Activated CD4-positive, alpha-beta T cell treated with anti-CD3 and anti-CD28 coated beads for 48 hours (primary cell): ENCODE data around the gene TMEM132E.
"Not testable (repeated sequence)": the region's sequence is repeated elsewhere in the genome, so short reads cannot be mapped to it uniquely, and the experiment has no call there.

Source experiments
- DNase-seq: peaks from one replicate; pipeline ENCODE4 v3.0.0-alpha.2; 2020

Gene TMEM132E

DNA sequence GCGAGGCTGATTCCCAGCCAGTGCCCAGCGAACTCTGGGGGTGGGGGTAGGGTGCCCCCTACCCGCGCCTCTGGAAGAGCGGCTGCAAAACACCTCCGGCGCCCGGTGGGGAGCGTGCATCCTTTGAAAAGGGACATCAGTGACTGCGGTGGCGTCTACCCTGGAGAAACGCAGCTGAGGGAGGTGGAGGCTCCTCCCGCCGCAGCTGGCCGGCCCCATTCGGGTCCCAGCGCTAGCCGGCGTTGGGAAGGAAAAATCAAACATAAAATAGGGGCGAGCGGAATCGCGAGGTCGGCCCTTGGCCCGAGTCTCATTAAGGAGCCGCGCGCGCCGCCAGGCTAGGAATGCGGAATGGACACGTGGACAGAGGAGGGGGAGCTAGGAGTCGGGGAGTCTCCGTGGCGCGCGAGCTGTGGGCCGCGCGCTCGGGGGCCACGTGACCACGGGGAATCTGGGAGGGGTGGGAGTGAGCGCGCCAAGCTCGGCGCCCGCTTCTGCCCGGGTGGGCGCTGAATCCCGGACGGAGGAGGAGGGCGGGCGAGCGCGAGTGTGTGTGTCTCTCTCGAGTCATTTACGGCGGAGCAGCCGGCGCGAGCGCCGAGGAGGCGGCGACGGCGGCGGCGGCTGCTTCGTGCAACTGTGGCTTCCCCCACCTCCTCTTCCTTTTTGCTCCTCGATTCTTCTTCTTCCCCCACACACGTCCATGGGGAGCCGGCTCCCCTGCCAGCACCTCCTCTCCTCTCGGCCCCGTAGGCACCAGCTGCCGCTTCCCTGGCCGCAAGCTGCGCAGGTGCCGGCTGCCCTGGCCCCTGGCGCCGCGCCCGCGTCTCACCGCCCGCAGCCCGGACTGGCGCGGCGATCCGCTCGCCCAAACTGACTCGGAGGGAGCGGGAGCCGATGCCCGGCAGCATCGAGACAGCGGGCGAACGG lies at the start of gene TMEM132E:
Gene TMEM132E, plus strand, starts transcription at position 566 of the 930 bp plus-strand sequence. CDS start 1,495 bp downstream, outside the sequence.
- peak; percentile 28 for DNase-seq

- no peak for DNase-seq
Measured at GRCh38 chr17:34530918-34531317, 48.5 kb upstream of the TMEM132E start.

DNA sequence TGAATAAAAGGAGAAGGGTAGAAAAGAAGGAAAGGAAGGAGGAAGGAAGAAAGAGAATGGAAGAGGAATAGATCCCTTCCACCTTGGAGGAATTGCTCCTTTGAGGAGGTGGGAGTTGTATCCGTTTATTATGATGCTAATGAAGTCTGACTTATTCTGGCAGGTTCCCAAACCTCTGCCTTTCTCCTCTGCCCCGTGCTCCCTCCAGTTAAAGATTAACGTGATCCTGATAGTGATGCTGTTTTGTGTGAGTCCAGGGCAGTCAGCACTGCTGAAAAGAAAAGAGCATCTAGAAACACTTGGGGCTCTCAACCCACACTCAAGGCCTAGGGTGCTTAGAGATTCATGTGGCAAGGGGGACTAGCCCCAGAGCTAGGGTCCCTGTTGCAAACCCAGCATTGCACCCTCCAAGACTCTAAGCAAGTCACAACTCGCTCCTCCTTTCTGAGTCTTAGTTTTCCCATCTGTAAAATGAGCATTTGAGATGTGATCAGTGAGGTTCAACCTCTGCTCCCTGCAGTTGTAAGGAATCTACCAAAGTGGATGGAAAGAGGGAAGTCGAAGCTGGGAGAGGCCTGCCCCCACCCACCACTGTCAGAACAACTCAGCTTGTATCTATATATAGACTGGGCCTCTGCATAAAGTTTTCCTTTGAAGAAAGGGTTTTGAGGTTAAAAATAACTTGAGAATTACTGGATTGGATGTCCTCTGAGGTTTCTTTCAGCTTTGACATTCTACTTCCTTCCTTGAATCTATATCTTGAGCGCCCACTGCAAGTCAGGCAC lies 46.9 kb upstream of the TMEM132E start:
- DNase-seq, result no peak

DNA sequence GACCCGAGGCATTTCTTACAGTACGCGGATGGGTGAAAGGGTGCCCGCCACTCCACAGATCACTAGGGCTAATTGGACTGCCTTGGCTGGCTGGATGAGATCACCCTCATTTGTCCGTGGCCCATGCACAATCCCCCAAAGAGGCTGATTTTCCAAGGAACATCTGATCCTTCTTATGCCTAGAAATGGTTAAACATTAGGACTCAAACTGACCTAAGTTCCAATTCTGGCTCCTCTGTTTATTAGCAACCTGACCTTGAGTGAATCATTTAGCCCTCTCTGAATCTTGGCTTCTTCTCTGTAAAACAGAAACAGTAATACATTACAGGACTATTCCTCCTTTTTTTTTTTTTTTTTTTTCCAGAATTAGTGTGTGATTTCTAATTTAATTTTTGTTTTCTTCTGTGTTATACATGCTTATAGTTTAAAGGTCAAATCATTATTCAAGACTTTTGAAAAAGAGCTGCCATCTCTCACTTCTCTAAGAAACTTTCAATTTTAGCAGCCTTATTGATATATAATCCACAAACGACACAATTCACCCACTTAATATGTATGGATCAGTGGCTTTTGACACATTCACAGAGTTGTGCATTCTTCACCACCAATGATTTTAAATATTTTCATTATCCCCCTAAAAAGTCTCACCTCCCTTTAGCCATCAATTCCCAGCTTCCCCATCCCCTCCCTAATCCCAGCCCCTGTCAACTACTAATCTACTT lies 45.4 kb upstream of the TMEM132E start:
- DNase-seq, result no peak

DNA sequence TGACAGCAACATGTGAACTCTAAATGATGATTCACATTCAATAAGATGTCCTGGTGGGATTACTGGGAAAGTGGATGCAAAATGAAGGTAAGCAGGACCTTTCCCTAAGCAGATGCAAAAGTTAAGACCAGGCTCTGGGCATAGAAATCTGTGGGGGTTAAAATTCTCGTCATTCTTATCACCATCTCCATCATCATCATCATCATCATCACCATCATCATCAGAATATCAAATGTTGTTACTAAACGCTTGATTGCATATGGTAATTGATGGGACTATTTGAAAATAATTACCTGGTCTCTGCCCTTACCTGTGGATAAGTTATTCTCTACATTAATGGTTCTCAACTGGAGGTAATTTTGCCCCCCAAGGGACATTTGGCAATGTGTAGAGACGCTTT lies 41.9 kb upstream of the TMEM132E start:
- no peak for DNase-seq

DNA sequence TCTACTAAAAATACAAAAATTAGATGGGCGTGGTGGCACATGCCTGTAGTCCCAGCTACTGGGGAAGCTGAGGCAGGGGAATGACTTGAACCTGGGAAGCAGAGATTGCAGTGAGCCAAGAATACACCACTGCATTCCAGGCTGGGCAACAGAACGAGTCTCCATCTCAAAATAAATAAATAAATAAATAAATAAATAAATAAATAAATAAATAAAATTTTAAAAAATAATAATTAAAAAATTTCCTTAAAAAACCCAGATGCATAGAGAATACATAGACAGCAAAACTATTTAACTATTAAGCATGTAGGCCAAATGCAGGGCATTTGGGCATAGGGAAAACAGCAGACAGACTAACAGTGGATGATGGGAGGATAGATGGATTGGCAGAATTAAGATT lies 40.8 kb upstream of the TMEM132E start:
- not testable (repeated sequence) for DNase-seq

- no peak for DNase-seq
Measured at GRCh38 chr17:34539881-34540280, 39.5 kb upstream of the TMEM132E start.

DNA sequence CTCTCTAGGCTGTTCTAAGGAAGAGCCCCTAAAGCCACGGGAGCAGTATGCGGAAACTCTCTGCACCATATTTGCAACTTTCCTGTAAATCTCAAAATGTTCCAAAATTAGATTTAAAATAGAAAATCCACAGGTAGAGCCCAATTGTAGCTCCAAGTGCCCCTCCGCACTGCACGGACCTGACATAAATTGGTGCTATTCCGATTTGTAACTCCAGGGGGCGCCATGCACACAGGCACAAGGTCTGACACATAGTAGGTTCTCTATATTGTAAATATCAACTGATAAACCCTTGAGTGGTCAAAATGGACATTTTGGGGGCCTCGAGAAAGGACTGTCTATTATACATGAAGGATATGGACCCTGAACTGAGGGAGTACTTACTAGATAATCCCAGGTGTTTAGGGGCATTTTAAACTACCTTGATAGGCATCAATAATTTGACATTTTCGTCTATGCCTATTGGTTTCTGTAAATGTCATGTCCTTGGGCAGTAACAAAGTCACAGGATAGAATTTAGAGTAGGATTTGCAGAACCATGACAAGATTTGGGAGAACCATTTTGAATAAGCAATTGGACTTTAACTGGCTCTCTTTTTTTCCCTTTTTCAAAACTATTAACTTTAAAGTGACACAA lies 36.6 kb upstream of the TMEM132E start:
- DNase-seq, result peak; percentile 62

- no peak for DNase-seq
Measured at GRCh38 chr17:34547453-34548063, 31.8 kb upstream of the TMEM132E start.

DNA sequence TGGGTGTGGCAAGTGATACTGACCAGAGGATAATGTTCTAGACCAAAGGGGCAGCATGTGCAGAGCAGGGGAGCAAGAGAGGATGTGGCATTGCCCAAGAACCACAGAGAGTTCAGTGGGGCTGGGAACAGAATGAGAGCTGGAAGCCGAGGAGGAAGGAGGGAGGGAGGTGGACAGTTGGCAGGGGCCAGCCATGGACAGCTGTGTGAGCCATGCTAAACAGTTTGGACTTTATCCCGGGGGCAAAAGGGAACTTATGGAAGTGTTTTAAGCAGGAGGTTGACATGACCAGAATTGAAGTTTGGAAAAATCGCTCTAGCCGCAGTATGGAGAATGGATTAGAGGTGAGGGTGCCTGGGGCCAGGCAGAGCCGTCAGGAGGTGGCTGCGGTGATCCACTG lies 29.4 kb upstream of the TMEM132E start:
- no peak for DNase-seq

DNA sequence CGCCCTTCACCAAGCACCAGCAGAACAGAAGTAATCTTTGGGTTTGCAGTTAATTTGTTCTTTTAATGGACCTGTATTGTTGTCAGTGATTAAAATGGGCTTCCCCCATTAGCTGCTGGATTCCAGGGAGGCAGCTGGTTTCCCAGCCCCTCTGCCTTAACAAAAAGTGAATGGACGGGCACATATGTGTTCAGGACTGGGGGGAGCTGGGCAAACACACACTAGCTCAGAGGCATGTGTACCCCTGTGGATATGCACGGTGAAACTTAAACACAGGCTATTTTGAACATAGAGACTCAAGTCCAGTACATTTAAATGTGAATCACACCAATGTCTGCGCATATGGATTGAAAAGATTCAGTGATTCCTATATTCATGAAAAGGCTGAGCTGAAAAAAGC lies 25.5 kb upstream of the TMEM132E start:
- DNase-seq, result no peak

DNA sequence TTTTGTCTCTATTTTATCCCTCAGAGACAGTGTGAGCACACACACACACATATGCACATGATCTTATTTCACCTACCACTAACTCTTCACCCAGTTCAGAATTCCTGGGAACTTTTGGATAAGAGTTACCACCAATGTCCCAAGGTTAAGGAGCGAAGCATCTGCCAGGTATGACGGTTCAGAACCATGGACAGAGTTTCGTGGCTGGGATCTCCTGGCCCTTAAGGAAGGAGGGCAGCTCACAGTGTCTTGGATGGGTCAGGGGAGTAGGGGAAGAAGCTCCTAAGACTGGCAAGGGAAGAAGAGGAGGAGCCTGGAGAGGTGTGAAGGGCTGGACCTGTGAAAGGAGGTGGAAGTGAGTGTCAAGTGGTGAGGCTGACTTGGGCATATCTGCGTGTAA lies 23.0 kb upstream of the TMEM132E start:
- no peak for DNase-seq

- DNase-seq, result no peak
Measured at GRCh38 chr17:34556931-34557330, 22.5 kb upstream of the TMEM132E start.

GRCh38 chr17:34561328-34561727 lies 18.1 kb upstream of the TMEM132E start:
- no peak for DNase-seq

DNA sequence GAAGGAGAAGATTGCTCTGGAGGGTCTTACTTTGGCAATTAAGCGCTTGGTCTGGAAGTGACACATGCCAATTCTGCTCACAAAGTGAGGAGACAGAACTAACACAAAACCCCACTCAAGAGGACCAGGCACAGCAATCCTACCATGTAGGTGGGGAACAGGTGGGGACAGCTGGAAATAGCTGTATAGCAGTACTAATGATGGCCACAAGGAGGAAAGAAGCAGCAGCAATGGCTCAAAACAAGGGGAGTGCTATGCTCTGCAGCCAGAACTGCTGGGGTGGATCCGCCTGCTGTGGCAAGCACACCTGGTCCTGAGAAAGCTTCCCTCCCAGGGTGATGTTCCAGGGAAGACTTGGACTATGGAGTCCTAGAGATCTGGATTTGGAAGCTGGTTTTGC lies 17.0 kb upstream of the TMEM132E start:
- DNase-seq, result no peak

DNA sequence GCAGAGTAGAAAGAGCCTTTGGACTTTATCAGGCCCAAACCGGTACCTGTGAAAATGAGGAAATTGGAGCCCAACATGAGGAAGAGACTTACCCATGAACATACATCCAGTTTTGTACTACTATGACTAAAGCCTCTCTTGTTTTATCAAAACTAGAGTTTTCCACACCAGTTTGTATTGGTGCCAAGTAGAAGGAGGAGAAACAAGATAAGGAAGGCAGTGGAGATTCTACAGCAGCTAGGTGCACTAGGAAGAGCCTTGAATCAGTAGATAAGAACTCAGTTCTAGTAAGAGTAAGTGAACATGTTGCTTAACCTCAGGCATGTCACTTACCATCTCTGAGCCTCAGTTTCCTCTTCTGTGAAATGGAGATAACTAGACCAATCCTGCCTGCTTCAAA lies 13.7 kb upstream of the TMEM132E start:
- DNase-seq, result no peak

DNA sequence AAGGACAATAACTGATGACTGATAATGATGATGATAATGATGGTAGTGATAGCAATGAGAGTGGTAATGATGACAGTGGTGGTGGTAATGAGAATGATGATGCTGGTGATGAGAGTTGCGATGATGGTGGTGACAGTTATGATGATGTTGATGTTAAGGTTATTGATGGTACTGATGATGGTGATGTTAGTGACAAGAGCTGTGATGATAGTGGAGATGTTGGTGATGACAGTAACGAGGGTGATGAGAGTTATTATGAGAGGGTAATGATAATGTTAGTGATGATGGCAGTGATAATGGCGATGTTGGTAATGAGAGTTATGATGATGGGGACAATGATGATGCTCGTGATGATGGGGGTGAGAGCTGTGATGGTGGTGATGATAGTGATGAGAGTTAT lies 13.2 kb upstream of the TMEM132E start:
- no peak for DNase-seq

- no peak for DNase-seq
Measured at GRCh38 chr17:34566873-34567272, 12.5 kb upstream of the TMEM132E start.

GRCh38 chr17:34567691-34568465 lies 11.5 kb upstream of the TMEM132E start:
- DNase-seq, result no peak

- no peak for DNase-seq
Measured at GRCh38 chr17:34568953-34569352, 10.4 kb upstream of the TMEM132E start.

DNA sequence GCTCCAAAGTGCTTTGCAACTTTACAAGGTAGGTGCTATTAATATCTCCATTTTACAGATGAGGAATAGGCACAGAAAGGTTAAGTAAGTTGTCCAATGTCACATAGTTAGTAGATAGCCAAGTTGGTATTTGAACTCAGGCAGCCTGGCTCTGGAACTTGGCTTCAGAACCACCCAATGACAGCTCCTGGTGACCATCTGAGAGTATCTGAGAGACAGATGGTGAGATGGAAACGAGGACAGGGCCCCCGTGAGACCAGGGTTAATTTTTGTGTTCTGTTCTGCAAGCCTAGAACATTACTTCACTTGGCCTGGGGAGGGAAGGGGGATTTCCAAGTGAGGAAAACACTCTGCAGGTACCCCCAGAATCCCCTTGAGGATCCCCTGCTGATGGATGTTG lies 9.8 kb upstream of the TMEM132E start:
- no peak for DNase-seq

DNA sequence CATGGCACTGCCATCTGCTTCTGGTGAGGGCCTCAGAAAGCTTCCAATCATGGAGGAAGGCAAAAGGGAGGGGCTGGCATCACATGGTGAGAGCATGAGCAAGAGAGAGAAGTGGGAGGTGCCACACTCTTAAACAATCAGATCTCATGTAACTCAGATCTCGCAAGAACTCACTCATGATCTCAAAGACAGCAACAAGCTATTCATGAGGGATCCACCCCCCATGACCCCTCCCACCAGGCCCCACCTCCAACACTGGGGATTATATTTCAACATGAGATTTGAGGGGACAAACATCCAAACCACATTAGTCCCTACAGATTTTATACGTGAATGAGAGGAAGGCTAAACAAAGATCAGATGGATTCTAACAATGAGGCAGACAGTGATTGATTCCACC lies 8.9 kb upstream of the TMEM132E start:
- no peak for DNase-seq
